ENCODE results near the gene UPF3A. TPM values are rescaled to one million over a fixed set of nuclear protein-coding genes. Genes with fewer than 3 reads are reported as not detected.
"Not testable (repeated sequence)": the region's sequence is repeated elsewhere in the genome, so short reads cannot be mapped to it uniquely, and the experiment has no call there.

UPF3A gene
- total RNA-seq, 1 donor from 2014 or later: 19.5 TPM

DNA sequence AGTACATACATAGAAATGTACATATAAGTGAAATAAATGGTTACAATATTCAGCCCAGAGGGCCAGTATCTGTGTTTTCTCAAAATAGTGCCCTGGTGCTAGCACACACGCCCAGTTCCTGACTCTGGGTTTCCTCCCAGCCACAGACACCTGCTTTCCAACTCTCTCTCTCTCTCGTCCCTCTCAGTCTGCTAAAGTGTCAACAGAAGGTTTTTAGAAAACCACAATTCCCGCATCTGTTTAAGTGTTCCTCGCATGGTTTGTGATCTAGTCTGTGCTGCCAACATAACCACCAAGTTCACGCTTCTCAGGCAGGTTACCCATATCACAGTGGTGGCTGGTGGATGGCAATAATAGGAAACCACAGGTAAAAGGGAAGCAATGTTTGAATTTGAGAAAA lies 17.8 kb upstream of the UPF3A start:
- DNase-seq (ENCODE audit: low read depth): no peak
- TF ChIP-seq, protein P1, sequence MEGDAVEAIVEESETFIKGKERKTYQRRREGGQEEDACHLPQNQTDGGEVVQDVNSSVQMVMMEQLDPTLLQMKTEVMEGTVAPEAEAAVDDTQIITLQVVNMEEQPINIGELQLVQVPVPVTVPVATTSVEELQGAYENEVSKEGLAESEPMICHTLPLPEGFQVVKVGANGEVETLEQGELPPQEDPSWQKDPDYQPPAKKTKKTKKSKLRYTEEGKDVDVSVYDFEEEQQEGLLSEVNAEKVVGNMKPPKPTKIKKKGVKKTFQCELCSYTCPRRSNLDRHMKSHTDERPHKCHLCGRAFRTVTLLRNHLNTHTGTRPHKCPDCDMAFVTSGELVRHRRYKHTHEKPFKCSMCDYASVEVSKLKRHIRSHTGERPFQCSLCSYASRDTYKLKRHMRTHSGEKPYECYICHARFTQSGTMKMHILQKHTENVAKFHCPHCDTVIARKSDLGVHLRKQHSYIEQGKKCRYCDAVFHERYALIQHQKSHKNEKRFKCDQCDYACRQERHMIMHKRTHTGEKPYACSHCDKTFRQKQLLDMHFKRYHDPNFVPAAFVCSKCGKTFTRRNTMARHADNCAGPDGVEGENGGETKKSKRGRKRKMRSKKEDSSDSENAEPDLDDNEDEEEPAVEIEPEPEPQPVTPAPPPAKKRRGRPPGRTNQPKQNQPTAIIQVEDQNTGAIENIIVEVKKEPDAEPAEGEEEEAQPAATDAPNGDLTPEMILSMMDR (conservative IDR thresholded peaks at IDR 0.05; ENCODE audit: low read depth, low read length): no peak
- H3K4me3 ChIP-seq (ENCODE audit: low read depth, low read length): no peak overlapping the region

DNA sequence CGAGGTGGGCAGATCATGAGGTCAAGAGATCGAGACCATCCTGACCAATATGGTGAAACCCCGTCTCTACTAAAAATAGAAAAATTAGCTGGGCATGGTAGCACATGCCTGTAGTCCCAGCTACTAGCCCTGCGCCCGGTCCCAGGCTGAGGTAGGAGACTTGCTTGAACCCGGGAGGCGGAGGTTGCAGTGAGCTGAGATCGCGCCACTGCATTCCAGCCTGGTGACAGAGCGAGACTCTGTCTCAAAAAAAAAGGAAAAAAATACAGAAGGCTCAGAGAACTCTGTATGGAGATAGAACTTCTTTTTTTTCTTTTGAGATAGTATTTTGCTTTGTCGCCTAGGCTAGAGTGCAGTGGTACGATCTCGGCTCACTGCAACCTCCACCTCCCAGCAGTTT lies 17.1 kb upstream of the UPF3A start:
- not testable (repeated sequence) for DNase-seq (ENCODE audit: low read depth); H3K4me3 ChIP-seq (ENCODE audit: low read depth, low read length)

DNA sequence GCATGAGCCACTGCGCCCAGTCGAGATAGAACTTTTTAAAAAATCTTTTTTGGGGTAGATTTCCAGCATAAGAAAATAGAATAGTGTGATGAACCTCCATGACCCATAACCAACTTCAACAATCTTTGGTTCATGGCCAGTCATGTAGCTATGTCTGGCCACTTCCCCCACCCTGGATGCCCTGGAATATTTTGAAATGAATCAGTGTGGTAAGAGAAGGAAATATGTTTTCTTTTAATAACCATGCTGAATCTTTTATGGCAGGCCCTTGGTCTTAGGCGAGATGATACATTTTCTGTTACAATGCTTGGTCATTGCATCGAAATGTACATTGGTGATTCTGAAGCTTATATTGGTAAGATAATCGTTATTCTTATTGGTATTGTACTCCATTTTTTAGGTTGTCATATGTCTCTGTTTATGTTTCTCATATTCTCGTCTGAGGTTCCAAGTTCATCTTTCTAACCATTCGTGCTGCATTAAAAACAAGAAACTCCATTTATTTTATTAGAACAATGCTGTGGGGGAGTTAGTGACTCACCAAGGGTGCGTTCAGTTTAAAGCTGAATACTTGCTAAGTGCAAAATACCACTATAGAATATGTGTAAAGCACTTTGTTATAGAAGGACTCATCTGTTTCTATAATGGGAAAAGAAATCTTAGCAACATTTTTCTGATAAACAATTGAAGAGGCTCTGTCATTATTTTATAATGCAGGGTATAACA lies 16.4 kb upstream of the UPF3A start:
- no peak for DNase-seq (ENCODE audit: low read depth)
- no peak overlapping the region for H3K4me3 ChIP-seq (ENCODE audit: low read depth, low read length)
- TF ChIP-seq, protein P1 (conservative IDR thresholded peaks at IDR 0.05; ENCODE audit: low read depth, low read length): no peak

DNA sequence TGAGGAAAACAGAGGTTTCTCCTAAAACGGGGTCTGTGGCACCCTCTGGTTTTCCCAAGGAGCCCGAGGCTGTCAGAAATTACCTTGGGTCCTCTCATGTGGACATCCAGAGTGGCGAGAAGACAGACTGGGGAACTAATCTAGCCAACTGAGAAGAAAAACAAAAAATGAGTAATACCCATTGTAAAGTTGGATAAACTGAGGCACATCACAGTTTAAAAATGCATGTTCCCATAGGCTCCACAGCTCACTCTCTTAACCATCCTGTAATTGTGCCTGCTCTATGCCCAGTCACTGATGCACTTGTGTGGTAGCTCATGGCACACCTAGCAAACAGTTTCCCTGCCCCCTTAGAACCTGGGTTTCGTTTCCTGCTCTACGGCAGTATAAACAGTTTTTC lies 15.2 kb upstream of the UPF3A start:
- TF ChIP-seq, protein P1 (conservative IDR thresholded peaks at IDR 0.05; ENCODE audit: low read depth, low read length): no peak
- DNase-seq (ENCODE audit: low read depth): no peak
- no peak overlapping the region for H3K4me3 ChIP-seq (ENCODE audit: low read depth, low read length)

DNA sequence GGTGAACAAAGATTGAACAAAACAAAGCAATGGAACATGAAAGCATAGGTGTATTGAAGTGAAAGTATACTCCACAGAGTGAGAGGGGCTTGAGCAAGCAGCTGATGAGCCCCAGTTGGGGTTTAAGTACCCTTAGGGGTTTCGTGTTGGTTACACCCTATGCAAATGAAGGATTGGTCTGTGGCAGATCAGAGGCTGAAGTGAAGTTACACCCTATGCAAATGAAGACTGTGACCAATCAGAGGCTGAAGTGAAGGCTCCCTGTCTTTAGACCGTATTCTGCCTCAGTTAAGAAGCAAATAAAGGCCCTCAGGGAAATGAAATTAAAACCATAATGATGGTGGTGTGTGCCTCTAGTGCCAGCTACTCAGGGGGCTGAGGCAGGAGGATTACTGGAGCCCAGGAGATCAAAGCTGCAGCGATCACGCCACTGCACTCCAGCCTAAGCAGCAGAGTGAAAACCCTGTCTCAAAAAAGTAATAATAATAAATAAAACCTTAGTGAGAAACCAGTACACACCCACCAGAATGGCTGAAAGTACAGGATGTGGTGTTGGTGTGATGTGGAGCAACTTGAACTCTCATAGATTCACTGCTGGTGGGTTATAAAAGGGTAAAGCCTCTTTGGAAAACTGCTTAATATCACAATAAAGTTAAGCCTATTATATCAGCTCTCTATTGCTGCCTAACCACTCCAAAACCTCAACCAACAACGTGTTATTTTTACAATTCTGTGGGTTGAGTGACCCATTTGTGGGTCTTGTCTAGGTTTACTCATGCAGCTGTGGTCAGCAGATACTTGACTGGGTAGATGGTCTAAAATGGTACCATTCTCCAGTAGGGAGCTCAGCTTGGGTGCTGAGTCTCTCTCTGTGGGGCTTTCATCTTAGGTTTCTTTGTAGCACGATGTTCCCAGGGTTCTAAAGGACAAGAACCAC lies 12.8 kb upstream of the UPF3A start:
- TF ChIP-seq, protein P1 (conservative IDR thresholded peaks at IDR 0.05; ENCODE audit: low read depth, low read length): no peak
- no peak overlapping the region for H3K4me3 ChIP-seq (ENCODE audit: low read depth, low read length)
- DNase-seq (ENCODE audit: low read depth): no peak

DNA sequence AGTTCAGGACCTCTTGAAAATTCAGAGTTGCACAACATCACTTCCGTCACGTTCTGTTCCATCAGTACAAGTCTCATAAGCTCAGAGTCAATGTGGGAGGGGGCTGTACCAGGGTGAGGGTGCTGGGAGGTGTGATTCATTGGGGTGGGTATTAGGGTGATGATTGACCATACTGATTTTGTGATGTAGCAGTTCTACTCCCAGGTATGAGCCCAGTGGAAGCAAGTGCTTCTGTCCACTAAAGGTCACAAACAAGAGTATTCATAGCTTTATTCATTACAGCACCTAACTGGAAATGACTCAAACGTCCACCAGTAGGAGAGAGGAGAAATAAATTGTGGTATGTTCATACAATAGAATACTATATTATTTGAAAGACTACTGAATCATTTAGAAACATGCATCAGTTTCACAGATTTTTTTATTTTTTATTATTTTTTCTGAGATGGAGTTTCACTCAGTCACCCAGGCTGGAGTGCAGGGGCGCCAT lies 12.1 kb upstream of the UPF3A start:
- DNase-seq (ENCODE audit: low read depth): no peak
- H3K4me3 ChIP-seq (ENCODE audit: low read depth, low read length): no peak overlapping the region
- TF ChIP-seq, protein P1 (conservative IDR thresholded peaks at IDR 0.05; ENCODE audit: low read depth, low read length): no peak

DNA sequence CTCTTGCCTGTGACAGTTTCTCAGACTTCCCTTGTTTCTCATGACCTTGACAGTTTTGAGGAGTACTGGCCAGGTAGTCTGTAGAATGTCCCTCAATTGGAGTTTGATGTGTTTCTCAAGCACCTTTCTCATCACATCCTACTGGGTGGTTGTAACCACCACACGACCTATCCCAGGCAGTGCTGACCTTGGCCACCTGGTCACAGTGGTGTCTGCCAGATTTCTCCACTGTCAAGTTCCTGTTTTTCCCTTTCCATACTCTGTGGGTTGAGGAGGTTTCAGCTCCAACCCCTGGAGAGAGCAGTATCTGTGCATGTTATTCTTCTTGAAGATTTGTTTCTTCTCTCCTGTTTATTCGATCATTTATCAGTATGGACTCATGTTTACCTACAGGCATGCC lies 8.4 kb upstream of the UPF3A start:
- DNase-seq (ENCODE audit: low read depth): no peak
- TF ChIP-seq, protein P1 (conservative IDR thresholded peaks at IDR 0.05; ENCODE audit: low read depth, low read length): no peak
- H3K4me3 ChIP-seq (ENCODE audit: low read depth, low read length): no peak overlapping the region
